GM19099 (cell line): ENCODE data around the gene MYRFL.

Experiments
- POLR2A ChIP-seq: IDR thresholded peaks from 3 replicates; pipeline ENCODE4 v1.6.1; 2011; ENCODE audit warnings: low read depth; ENCODE audit not compliant: insufficient read length; ENCODE audit errors: extremely low read depth

Gene MYRFL

GRCh38 chr12:69835081-69835480 lies 10.1 kb downstream of the MYRFL start:
- no peak for TF ChIP-seq POLR2A

- no peak for TF ChIP-seq POLR2A
Measured at GRCh38 chr12:69836015-69836414, 11.0 kb downstream of the MYRFL start.

- TF ChIP-seq POLR2A: no peak
Measured at GRCh38 chr12:69837191-69837590, 12.2 kb downstream of the MYRFL start.

GRCh38 chr12:69837657-69838415 lies 12.8 kb downstream of the MYRFL start:
- TF ChIP-seq POLR2A: no peak

- no peak for TF ChIP-seq POLR2A
Measured at GRCh38 chr12:69840727-69841126, 15.7 kb downstream of the MYRFL start.

- no peak for TF ChIP-seq POLR2A
Measured at GRCh38 chr12:69843608-69844007, 18.6 kb downstream of the MYRFL start.

GRCh38 chr12:69844416-69844815 lies 19.4 kb downstream of the MYRFL start:
- no peak for TF ChIP-seq POLR2A

- TF ChIP-seq POLR2A: no peak
Measured at GRCh38 chr12:69844836-69845235, 19.8 kb downstream of the MYRFL start.

GRCh38 chr12:69846976-69847375 lies 21.9 kb downstream of the MYRFL start:
- TF ChIP-seq POLR2A: no peak

- TF ChIP-seq POLR2A: no peak
Measured at GRCh38 chr12:69851976-69852375, 26.9 kb downstream of the MYRFL start.

- TF ChIP-seq POLR2A: no peak
Measured at GRCh38 chr12:69866698-69867097, 41.7 kb downstream of the MYRFL start.

GRCh38 chr12:69868695-69869094 lies 43.7 kb downstream of the MYRFL start:
- no peak for TF ChIP-seq POLR2A

- TF ChIP-seq POLR2A: no peak
Measured at GRCh38 chr12:69872804-69873203, 47.8 kb downstream of the MYRFL start.

GRCh38 chr12:69873429-69873828 lies 48.4 kb downstream of the MYRFL start:
- TF ChIP-seq POLR2A: no peak

- no peak for TF ChIP-seq POLR2A
Measured at GRCh38 chr12:69874606-69875005, 49.6 kb downstream of the MYRFL start.

- TF ChIP-seq POLR2A: no peak
Measured at GRCh38 chr12:69875416-69875935, 50.4 kb downstream of the MYRFL start.
